Activated T-cell treated with anti-CD3 and anti-CD28 coated beads, Interleukin-2, amount 50 U/mL, for 1 hour (primary cell): ENCODE measurements around the gene UBE2M.
A peak's percentile ranks its signal among the peaks of the same experiment; 100 is the strongest.
"Not testable (repeated sequence)": the region's sequence is repeated elsewhere in the genome, so short reads cannot be mapped to it uniquely, and the experiment has no call there.

Experiments
- DNase-seq: peaks from one replicate; pipeline ENCODE4 v3.0.0-alpha.2; 2020

The UBE2M gene

GRCh38 chr19:58555369-58555885, 3.0 kb downstream of the UBE2M start:
- no peak for DNase-seq

GRCh38 chr19:58554494-58555368, 3.7 kb downstream of the UBE2M start, which contains the start of gene CHMP2A:
TSS of gene CHMP2A (minus strand) at chr19:58555105. CDS start at chr19:58554212, 893 bp downstream.
- peak; percentile 97 for DNase-seq

- no peak for DNase-seq
Observed at GRCh38 chr19:58553799-58554493, 4.5 kb downstream of the UBE2M start.

GRCh38 chr19:58552655-58553054, 5.8 kb downstream of the UBE2M start:
- no peak for DNase-seq

GRCh38 chr19:58551577-58552471, 6.6 kb downstream of the UBE2M start:
- no peak for DNase-seq

GRCh38 chr19:58551123-58551497, 7.3 kb downstream of the UBE2M start:
- DNase-seq, result no peak

- DNase-seq, result no peak
Observed at GRCh38 chr19:58550362-58551122, 7.9 kb downstream of the UBE2M start.

GRCh38 chr19:58549664-58550361, 8.6 kb downstream of the UBE2M start:
- DNase-seq, result no peak

- no peak for DNase-seq
Observed at GRCh38 chr19:58548859-58549663, 9.3 kb downstream of the UBE2M start.

GRCh38 chr19:58547323-58548312, 10.8 kb downstream of the UBE2M start:
- no peak for DNase-seq

- no peak for DNase-seq
Observed at GRCh38 chr19:58546019-58546530, 12.3 kb downstream of the UBE2M start.

GRCh38 chr19:58545286-58546018, 13.0 kb downstream of the UBE2M start:
- DNase-seq, result no peak

- no peak for DNase-seq
Observed at GRCh38 chr19:58544591-58545285, 13.7 kb downstream of the UBE2M start.

GRCh38 chr19:58543826-58544590, 14.4 kb downstream of the UBE2M start, which contains the start of gene TRIM28:
TSS of gene TRIM28 (plus strand) at chr19:58544064. CDS start at chr19:58544758, 694 bp downstream.
- DNase-seq, result peak; percentile 100

- DNase-seq, result not testable (repeated sequence)
Observed at GRCh38 chr19:58542641-58543372, 15.6 kb downstream of the UBE2M start.

- DNase-seq, result not testable (repeated sequence)
Observed at GRCh38 chr19:58539169-58539559, 19.2 kb downstream of the UBE2M start.
